ENCODE results near the gene LMBR1.

- no peak for TF ChIP-seq CTCF (conservative IDR thresholded peaks at IDR 0.05 in 1 of 2, IDR thresholded peaks at IDR 0.05 in 1 of 2; ENCODE audit: low read depth in 1 of 2, low read length in 2 of 2)
- no peak for TF ChIP-seq EZH2 (IDR thresholded peaks at IDR 0.05; ENCODE audit: low read length, missing control alignments)
Measured at GRCh38 chr7:156629873-156630272, 263.1 kb downstream of the LMBR1 start.

All from fibroblast of lung (primary cell).